ENCODE measurements around the gene KIR3DL3. TPM values are rescaled to one million over a fixed set of nuclear protein-coding genes. Genes with fewer than 3 reads are reported as not detected.
"Not testable (repeated sequence)": the region's sequence is repeated elsewhere in the genome, so short reads cannot be mapped to it uniquely, and the experiment has no call there.

The KIR3DL3 gene
- total and polyA plus RNA-seq, 8 donors: not detected

DNA sequence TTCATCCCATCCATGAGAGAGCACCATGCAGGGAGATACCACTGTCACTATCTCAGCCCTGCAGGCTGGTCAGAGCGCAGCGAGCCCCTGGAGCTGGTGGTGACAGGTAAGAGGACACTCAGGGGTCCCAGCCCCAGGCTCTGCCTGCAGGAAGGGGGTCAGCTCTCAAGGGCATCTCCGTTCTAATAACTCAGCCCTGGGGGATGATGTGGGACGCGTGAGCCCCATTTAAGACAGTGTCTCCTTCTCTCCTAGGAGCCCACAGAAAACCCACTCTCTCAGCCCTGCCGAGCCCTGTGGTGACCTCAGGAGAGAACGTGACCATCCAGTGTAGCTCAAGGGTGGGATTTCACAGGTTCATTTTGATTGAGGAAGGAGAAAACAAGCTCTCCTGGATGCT, 15.5 kb upstream of the KIR3DL3 start:
- H3K27ac ChIP-seq: no peak overlapping the region
- TF ChIP-seq, protein P1, sequence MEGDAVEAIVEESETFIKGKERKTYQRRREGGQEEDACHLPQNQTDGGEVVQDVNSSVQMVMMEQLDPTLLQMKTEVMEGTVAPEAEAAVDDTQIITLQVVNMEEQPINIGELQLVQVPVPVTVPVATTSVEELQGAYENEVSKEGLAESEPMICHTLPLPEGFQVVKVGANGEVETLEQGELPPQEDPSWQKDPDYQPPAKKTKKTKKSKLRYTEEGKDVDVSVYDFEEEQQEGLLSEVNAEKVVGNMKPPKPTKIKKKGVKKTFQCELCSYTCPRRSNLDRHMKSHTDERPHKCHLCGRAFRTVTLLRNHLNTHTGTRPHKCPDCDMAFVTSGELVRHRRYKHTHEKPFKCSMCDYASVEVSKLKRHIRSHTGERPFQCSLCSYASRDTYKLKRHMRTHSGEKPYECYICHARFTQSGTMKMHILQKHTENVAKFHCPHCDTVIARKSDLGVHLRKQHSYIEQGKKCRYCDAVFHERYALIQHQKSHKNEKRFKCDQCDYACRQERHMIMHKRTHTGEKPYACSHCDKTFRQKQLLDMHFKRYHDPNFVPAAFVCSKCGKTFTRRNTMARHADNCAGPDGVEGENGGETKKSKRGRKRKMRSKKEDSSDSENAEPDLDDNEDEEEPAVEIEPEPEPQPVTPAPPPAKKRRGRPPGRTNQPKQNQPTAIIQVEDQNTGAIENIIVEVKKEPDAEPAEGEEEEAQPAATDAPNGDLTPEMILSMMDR (IDR thresholded peaks at IDR 0.05): no peak
- TF ChIP-seq EP300 (IDR thresholded peaks at IDR 0.05) (no peak), POLR2A (IDR thresholded peaks at IDR 0.05) (no peak), POLR2AphosphoS5 (IDR thresholded peaks at IDR 0.05) (no peak)
- H3K36me3 ChIP-seq: no peaks in the 10 kb centered on the region
- WGBS, 5 donors: 82 to 95% (median 85%) methylated on average over 4 to 7 of the region's 7 CpGs
- H3K4me3 ChIP-seq: no peak overlapping the region
- intact Hi-C loops (cut with DNase I; ENCODE audit: low total_unique reads): no loop called here
- H3K4me1 ChIP-seq: no peaks in the 10 kb centered on the region
- DNase-seq: no peak
- peaks cover 0 to 21% (median 5%) of the 10 kb centered on the region in 3 donors for H3K27me3 ChIP-seq
- H3K9me3 ChIP-seq: peaks cover 0 to 14% (median 3%) of the 10 kb centered on the region in 4 donors

DNA sequence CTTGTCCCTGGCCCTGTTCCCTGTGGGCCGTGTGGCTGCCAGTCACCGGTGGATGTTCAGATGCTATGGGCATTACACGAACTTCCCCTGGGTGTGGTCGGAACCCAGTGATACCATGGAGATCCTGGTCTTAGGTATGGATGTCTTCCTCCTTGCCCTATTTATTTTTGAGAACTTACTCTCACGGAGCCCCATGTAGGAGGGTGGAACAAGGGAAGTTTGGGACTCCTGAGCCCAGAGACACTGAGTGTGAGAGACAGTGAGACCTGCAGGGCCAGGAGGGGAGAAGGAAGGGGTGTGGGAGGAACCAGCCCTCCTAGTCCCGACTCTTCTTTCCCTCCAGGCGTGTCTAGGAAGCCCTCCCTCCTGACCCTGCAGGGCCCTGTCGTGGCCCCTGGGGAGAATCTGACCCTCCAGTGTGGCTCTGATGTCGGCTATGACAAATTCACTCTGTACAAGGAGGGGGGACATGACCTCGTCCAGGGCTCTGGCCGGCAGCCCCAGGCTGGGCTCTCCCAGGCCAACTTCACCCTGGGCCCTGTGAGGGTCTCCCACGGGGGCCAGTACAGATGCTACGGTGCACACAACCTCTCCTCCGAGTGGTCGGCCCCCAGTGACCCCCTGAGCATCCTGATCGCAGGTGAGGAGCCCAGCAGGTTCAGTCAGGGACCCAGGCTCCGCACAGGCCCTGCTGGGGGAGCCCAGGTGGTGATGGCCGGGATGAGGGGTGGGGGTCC, 14.9 kb upstream of the KIR3DL3 start:
- no peak for DNase-seq
- peaks cover 0 to 21% (median 5%) of the 10 kb centered on the region in 3 donors for H3K27me3 ChIP-seq
- intact Hi-C loops (cut with DNase I; ENCODE audit: low total_unique reads): no loop called here
- 60 to 75% (median 67%) methylated on average over 11 to 18 of the region's 18 CpGs for WGBS, 5 donors
- H3K27ac ChIP-seq: no peak overlapping the region
- no peaks in the 10 kb centered on the region for H3K36me3 ChIP-seq
- no peaks in the 10 kb centered on the region for H3K4me1 ChIP-seq
- TF ChIP-seq, protein P1 (IDR thresholded peaks at IDR 0.05): no peak
- TF ChIP-seq POLR2A (IDR thresholded peaks at IDR 0.05) (no peak), POLR2AphosphoS5 (IDR thresholded peaks at IDR 0.05) (no peak), EP300 (IDR thresholded peaks at IDR 0.05) (no peak)
- peaks cover 0 to 8% (median under 1%) of the 10 kb centered on the region in 4 donors for H3K9me3 ChIP-seq
- H3K4me3 ChIP-seq: no peak overlapping the region

DNA sequence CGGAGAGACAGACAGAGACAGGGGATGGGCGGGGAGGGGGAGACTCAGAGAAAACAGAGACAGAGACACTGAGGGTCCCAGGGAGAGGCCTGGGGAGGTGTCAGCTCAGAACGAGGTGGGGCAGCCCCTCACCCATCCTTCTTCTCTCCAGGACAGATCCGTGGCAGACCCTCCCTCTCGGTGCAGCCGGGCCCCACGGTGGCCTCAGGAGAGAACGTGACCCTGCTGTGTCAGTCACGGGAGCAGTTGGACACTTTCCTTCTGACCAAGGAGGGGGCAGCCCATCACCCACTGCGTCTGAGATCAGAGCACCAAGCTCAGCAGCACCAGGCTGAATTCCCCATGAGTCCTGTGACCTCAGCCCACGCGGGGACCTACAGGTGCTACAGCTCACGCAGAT, 14.3 kb upstream of the KIR3DL3 start:
- H3K4me3 ChIP-seq; H3K27ac ChIP-seq; H3K4me1 ChIP-seq; H3K36me3 ChIP-seq; intact Hi-C loops (cut with DNase I; ENCODE audit: low total_unique reads); DNase-seq; H3K9me3 ChIP-seq: not testable (repeated sequence)
- 53 to 67% (median 65%) methylated on average over 8 to 11 of the region's 13 CpGs for WGBS, 5 donors
- H3K27me3 ChIP-seq: peaks cover 0 to 21% (median 5%) of the 10 kb centered on the region in 3 donors

DNA sequence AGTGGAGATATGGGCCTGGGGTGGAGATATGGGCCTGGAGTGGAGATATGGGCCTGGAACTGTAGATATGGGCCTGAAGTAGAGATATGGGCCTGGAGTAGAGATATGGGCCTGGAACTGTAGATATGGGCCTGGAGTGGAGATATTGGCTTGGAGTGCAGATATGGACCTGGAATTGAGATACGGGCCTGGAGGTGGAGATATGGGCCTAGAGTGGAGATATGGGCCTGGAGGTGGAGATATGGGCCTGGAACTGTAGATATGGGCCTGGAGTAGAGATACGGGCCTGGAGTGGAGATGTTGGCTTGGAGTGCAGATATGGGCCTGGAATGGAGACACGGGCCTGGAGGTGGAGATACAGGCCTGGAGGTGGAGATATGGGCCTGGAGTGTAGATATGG, 402 bp downstream of the KIR3DL3 start:
- no peak for DNase-seq
- intact Hi-C loops (cut with DNase I; ENCODE audit: low total_unique reads): no loop called here
- Histone ChIP-seq H3K4me3 (no peak overlapping the region), H3K27me3 (peaks cover 0 to 9% (median 0%) of the 10 kb centered on the region in 3 donors), H3K4me1 (no peaks in the 10 kb centered on the region), H3K36me3 (no peaks in the 10 kb centered on the region), H3K9me3 (peaks cover 0 to 31% (median 21%) of the 10 kb centered on the region in 4 donors), H3K27ac (no peak overlapping the region)
- 49 to 71% (median 64%) methylated on average over 3 of the region's 3 CpGs for WGBS, 5 donors
- TF ChIP-seq, protein P1 (IDR thresholded peaks at IDR 0.05): no peak
- no peak for TF ChIP-seq POLR2A (IDR thresholded peaks at IDR 0.05)
- no peak for TF ChIP-seq POLR2AphosphoS5 (IDR thresholded peaks at IDR 0.05)
- TF ChIP-seq EP300 (IDR thresholded peaks at IDR 0.05): no peak

DNA sequence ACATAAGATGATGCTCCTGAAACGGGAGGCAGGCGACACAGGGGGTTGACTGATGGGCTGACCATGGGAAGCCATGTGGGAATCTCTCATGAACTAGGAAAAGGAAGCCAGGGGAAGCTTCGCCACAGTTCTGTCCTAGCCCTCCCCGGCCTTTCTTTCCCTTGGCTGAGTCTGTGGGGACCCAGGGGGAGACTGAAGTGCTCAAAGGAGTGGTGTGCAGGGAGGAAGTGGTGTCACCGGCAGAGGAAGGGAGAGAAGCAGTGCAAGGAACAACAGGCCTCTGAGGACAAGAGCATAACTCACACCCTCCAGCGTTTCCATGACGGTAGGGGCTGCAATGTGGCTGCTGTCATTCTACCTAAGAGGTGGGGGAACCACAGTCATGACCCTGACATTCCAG, 1.1 kb downstream of the KIR3DL3 start:
- no peak overlapping the region for H3K4me3 ChIP-seq
- H3K4me1 ChIP-seq: no peaks in the 10 kb centered on the region
- peaks cover 0 to 9% (median 0%) of the 10 kb centered on the region in 3 donors for H3K27me3 ChIP-seq
- no peaks in the 10 kb centered on the region for H3K36me3 ChIP-seq
- no peak for DNase-seq
- no peak for TF ChIP-seq EP300 (IDR thresholded peaks at IDR 0.05)
- no peak for TF ChIP-seq POLR2A (IDR thresholded peaks at IDR 0.05)
- TF ChIP-seq, protein P1 (IDR thresholded peaks at IDR 0.05): no peak
- no peak for TF ChIP-seq POLR2AphosphoS5 (IDR thresholded peaks at IDR 0.05)
- intact Hi-C loops (cut with DNase I; ENCODE audit: low total_unique reads): no loop called here
- WGBS, 5 donors: 77 to 85% (median 80%) methylated on average over 7 of the region's 7 CpGs
- H3K27ac ChIP-seq: no peak overlapping the region
- H3K9me3 ChIP-seq: peaks cover 0 to 24% (median 18%) of the 10 kb centered on the region in 4 donors

Measured in stomach (tissue), 9 donors.